HG03025 (cell line): ENCODE data around the gene ZER1.
"Not testable (repeated sequence)": the region's sequence is repeated elsewhere in the genome, so short reads cannot be mapped to it uniquely, and the experiment has no call there.

Experiments
- ATAC-seq: cut with Tn5 transposase; IDR thresholded peaks from one replicate; pipeline ENCODE4 v1.9.1; 2021; ENCODE audit warnings: mild to moderate bottlenecking, moderate library complexity; ENCODE audit not compliant: unreplicated experiment, low FRiP score

The ZER1 gene

DNA sequence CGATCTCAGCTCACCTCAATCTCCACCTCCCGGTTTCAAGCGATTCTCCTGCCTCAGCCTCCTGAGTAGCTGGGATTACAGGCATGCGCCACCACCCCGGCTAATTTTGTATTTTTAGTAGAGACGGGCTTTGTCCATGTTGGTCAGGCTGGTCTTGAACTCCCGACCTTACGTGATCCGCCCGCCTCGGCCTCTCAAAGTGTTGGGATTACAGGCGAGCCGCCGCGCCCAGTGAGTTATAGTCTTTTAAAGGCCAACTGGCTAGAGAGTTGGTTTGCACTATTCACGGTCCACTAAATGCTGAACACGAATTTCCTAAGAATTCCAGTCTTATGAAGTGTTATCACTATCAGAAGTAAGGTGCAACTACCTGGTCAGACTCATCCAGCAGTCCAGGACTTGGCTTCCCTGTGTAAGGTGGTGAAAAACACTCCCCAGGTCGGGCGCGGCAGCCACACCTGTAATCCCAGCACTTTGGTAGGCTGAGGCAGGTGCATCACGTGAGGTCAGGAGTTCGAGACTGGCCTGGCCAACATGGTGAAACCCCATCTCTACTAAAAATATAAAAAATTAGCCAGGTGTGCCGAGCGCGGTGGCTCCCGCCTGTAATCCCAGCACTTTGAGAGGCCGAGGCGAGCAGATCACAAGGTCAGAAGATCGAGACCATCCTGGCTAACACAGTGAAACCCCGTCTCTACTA lies 72.5 kb downstream of the ZER1 start:
- not testable (repeated sequence) for ATAC-seq

DNA sequence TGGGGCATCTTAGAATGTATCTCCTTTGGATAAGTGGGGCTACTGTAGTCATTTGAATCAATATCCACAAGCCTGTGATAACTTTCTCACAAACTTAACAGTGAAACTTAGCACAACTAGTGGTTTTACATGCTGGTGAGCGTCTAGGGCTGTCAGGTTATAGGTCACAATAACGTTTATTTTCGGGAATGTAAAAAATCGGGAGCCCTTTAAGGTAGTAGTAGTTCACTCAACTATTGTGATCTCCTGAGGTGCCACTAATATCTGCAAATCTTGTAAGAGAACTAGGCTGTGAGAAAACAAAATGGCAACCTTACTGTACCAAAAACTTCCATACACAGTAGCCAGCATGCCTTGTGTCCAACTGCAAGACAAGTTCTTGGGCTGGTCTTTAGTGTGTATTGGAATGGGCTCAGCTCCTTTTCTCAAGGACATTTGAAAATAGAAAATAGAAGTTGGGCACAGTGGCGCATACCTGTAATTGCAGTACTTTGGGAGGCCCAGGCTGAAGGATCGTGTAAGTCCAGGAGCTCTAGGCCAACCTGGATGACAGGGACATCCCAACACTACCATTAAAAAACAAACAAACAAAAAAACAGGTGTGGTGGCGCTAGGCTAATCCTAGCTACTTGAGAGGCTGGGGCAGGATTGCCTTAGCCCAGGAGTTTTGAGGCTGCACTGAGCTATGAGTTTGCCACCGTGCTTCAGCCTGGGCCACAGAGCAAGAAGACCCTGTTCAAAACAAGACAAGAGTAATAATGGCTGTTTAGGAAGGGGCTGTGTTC lies 74.6 kb downstream of the ZER1 start:
- ATAC-seq: no peak

DNA sequence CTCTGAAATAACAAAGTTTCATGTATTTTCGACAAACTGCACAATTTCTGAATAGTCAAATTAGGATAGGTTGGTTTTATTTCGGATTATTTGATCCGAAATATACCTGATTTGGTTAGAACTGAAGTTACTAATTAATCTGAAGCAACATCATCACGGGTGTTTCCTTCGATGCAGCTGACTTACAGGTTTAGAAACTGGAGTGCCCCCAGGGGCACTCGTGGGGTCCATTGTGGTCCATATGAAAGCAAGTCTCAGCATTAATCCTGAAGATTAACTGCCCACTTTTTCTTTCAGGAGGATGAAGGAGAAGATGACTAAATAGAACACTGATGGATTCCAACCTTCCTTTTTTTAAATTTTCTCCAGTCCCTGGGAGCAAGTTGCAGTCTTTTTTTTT lies 77.4 kb downstream of the ZER1 start:
- no peak for ATAC-seq

DNA sequence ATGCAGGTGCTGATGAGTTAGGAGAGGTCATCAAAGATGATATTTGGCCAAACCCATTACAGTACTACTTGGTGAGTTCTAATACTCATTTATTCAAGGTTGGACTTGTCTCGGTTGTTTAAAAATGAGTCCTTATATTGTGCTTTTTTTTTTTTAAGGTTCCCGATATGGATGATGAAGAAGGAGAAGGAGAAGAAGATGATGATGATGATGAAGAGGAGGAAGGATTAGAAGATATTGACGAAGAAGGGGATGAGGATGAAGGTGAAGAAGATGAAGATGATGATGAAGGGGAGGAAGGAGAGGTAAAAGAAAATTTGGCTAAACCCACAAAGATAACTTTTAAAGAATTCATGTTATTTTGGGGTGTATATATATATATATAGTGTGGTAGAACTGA lies 78.0 kb downstream of the ZER1 start:
- ATAC-seq: not testable (repeated sequence)

DNA sequence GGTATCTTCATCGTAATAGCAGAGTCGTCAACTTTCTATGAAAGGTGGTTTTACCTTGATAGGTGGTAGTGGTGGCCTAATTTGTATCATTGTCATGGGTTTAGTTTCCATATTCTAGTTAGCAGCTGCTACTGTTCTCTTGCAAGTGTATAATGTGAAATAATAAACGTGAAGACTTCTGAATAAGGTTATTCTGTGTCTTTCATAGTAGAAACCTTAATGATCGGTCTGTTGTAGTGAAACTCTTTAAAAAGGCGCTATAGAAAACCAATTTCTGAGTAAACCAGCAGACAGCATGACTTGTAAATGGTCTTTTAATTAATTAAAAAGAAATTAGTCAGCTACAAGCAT lies 81.1 kb downstream of the ZER1 start:
- no peak for ATAC-seq

DNA sequence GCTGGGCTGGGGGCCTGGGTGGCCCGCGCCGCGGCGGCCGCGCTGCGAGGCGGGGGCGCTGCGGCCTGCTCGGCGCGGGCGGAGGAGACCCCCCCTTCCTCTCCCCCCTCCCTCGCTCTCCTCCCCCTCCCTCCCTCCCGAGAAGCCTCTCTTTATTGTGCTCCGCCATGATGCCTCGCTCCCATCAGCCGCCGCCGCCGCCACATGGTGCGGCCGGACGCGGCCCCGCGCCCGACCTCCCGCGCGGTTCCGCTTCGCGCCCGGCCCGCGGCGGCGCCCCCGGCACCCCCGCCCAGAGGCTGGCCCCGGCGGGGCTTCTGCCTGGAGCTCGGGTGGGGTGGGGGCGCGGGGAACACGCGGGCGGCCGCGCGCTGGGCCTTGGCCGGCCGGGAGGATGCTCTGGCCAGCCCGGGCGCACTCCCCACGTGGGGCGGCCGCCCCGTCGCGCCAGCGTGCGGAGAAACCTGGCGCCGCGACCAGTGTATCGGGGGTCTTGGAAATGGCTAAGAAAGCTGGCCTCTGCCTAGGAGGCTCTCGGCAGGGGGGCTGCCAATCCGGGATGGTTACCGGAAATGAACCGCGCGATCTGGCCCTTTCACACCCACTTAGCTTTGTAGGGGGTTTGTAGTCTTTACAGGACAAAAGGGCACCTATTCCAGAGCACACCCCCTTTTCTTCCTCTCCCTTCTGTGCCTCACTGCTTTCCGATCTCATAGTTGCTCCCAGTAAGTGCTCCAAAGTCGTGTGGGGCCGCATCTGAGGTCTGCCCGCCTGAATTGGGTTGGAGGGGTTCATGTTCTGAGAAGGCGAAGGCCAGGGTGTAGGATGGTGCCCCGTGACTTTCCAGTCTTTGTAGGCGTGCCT lies 81.7 kb downstream of the ZER1 start:
- ATAC-seq: peak; percentile 13

DNA sequence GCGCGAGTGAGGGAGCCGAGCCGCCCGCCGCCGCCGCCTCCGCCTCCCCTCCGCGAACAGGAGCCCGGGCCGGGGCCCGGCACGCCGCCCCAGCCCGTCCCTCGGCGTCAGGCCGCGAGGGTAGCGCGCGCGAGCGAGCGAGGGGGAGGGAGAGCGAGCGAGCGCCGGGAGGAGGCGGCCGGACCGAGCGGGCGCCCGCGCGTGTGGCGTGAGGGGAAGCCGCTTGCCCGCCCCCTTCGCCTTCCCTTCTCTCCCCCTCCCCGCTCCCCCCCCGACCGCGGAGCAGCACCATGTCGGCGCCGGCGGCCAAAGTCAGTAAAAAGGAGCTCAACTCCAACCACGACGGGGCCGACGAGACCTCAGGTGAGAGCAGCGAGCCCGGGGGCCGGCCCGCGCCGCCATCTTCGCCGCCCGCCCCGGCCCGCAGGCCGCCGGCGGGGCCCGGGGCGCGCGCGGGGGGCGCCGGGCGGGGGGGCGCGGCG lies 82.4 kb downstream of the ZER1 start:
- peak; percentile 11 for ATAC-seq

DNA sequence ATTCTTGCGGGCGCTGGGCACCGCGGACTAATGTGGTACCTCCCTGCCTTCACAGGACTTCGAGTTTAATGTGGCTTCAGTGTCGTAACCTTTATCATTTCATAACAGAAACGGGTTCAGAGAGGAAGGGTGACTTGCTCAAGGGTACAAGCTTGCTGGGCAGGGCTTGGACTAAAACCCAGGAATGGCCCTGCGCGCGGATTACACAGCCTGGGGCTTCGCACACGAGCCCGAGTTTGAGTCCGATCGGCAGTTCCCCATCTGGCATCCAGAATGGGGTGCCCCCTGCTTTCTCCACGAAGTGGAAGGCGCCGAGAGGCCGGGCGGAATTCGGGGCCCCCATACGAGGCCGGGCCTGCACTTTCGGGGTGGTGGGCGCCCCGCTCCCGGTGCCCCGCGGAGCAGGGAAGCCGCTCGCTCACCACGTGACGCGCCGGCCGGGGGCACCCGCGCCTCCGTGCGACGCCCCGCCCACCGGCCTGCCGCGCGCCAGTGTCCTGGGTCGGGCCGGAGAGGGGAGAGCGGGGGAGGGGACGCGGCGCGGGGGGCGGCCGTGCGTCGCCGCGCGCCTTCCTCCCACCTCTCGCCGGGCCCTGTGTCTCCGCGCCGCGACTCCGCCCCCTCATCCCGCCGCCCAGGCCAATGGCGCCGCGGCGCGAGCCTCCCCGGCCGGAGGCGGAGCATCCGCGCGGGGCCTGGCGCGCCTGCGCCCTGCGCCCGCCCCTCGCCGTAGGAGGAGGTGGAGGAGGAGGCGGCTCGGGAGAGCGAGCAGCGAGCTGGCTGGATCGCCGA lies 83.0 kb downstream of the ZER1 start, which contains the start of gene SET:
Gene SET (plus strand): TSS at position 722 of the 792 bp plus-strand sequence. CDS start 361 bp downstream, outside the sequence.
- ATAC-seq: peak; percentile 72

DNA sequence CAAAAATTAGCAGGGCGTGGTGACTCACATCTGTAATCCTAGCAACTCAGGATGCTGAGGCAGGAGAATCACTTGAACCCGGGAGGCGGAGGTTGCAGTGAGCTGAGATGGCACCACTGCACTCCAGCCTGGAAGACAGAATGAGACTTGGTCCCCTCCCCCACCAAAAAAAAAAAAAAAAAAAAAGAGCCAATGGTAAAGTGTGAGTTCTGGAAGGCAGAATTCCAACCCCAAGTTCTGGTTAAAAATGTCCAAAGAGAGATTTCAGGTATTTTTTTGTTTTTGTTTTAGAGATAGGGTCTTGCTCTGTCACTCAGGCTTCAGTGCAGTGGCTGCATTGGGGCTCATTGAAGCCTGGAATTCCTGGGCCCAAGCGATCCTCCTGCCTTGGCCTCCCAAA lies 84.3 kb downstream of the ZER1 start:
- ATAC-seq: no peak

DNA sequence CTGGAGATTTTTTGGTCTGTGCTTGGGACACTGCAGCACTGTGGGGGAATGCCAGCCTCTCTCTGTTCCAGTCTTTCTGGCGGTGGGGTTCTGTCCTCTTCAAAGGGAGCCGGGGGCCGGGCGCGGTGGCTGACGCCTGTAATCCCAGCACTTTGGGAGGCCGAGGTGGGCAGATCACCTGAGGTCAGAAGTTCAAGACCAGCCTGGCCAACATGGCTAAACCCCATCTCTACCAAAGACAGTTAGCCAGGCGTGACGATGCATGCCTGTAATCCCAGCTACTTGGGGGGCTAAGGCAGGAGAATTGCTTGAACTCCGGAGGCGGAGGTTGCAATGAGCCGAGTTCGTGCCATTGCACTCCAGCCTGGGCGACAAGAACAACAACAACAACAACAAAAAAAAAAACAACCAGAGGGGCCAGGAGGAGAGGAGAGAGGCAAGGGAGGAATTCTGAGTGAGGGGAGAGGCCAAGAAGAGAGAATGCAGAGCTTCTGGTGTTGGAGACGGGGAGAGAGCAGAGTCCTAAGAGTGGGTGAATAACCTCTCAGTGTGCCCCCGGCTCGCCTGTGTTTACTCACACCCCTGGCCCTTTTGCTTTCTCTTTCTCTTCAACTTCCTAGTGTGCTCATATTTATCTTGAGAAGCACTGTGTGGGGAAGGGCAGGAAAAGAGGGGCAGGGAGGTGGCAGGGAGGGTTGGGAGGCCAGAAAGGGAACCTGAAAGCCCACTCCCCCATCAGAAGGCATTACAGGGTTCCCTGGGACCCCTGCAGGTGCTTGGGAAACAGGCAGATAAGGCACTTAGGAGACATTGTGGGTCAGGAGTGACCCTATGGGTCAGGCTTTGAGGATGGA lies 85.9 kb downstream of the ZER1 start:
- no peak for ATAC-seq

DNA sequence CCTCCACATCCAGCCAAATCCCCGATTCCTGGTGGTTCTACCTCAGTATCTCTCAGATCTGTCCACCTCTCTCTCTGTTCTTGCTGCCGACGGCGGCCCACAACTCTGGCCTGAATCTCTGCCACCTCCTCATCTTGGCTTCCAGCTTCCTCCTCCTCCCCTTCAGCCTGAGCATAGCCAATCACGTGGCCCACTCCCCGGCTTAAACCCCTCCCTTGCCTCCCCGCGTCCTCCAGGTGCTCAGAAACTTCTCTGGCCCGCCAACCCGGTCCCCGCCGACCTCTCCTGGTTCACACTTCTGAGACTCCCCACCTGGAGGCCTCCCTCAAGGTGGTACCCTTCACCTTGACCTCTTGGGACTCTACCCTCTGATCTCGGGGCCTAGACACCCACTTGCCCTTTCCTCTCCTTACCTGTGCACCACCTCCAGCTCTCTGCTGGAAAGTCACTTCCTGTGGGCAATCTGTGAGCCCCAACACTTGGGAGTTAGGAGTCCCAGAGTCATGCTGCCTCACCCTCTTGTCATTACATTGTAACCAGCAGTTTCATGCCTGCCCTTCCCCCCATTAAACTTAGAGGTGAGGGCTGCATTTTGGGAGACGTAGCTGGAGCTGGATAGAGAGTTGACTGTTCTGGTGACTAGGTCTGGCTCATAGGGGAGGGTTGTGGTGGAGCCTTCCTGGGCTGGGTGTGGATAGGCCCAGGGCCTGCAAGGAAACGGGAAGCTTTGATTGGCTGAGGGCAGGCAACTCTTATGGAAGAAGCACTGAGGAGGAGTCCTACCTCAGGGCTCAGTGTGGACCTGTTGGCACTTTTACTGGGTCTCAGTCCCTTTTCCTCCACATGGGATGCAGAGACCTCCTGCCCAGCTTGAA lies 87.2 kb downstream of the ZER1 start:
- no peak for ATAC-seq

DNA sequence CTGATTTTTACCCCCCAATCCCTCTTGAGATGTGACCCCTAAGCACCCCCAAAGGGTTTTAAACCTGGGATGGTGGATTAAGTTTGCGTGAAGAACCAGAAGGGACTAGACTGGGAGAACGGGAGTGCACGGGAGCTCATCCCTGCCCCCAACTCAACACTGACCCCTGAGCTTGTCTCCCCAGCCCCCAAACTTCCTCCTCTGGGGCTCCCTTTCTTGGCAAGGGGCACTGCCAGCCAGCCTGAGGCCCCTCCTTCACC lies 87.7 kb downstream of the ZER1 start:
- no peak for ATAC-seq

DNA sequence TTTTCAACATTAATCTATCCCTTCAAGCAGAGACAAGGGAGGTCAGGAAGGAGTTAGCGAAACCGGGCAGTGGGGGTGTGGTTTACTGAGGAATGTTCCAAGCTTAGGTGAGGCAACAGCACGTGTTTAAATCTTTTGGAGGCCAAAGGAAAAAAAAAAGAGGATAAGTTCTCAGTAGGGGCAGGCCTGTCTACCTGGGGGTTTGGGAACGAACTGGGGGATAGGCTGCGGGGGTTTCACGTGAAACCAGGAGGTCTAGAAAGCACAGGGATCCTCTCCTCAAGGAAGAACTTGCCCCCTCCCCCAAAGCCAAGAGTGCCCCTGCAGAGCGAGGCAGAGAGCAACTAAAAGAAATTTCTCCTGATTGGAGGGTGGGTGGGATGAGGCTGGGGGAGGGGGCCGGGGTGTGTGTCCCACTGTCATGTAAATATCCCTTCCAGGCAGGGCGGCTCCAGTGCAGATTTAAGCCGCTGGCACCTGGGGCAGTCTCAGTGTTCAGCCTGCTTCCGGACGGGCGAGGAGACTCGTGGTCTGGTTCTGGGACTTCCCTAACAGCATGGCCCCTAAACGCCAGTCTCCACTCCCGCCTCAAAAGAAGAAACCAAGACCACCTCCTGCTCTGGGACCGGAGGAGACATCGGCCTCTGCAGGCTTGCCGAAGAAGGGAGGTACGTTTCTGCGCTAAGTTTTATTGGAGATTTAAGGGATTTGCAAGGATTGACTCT lies 88.2 kb downstream of the ZER1 start:
- no peak for ATAC-seq
